CD4-positive, alpha-beta T cell treated with Interleukin-15 for 4 hours (primary cell): Measurements from ENCODE around the gene MAP3K7CL.

Experiments
- DNase-seq: peaks from one replicate; pipeline ENCODE4 v3.0.0-alpha.2; 2020; ENCODE audit warnings: low spot score

Gene MAP3K7CL, protein sequence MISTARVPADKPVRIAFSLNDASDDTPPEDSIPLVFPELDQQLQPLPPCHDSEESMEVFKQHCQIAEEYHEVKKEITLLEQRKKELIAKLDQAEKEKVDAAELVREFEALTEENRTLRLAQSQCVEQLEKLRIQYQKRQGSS

DNA sequence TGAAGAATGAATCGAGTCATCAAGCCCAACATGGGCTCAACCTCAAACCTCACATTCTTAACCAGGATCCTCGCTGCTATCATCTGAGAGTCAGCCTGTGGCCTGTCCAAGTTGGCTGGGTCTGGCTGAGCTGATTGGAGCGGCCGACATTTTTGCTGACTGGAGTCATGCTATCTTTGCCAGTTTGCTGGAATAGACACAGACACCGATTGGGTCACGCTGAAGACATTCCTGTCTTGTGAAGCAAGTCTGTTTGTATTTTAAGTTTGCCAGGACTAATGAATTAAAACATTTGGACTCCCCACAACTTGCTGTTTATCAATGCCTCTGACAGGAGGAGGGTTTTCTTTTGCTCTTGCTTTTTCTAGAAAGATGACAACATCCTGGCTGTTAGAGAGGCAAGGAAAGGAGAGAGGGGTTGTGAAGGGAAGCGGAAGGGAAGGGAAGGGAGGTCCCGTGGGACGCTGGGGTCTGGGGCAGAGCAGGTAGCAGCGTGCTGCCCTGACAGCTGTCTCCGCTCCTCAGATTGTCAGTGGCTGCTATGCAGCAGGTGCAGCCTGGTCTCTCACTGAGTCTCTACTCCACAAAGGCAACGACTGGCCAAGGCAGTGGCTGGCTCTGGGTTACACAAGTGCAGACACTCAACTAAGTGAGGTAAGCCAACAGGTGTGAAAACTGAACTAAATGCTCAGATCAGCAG, at the start of gene MAP3K7CL:
Gene MAP3K7CL, plus strand, starts transcription at position 375 of the 700 bp plus-strand sequence. CDS start 2,701 bp downstream, outside the sequence.
- DNase-seq = no peak

DNA sequence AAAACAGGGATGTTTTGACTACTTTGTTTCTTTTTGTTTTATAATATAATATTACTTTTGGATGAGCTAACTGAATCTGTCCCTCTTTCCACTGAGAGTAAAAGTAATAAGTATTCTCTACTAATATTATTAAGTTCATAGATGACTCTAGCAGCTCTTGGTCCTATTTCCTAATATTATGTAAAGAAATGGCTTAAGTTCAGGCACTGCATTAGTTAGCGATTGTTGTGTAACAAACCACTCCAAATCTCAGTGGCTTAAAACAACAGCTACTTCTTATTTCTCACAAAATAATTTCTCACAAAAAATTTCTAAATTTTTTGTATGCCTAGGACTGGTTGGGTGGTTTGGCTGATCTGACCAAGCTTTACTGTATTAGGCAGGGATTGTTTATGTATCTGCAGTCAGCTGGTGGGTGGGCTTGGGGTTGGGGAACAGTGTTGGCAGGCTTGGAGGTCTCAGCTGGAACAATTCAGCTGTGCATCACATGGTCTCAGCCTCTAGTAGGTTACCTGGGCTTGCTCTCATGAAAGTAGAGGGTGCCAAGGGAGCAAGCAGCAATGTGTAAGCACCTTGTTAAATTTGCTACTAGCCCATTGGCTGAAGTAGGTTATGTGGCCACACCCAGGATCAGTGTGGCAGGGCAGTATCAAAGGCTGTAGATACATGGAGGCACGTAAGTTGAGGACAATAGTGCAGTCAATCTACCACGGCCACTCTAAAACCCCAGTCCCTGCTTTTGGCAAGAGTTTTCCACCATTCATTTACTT, 48.2 kb upstream of the MAP3K7CL start:
- DNase-seq = no peak

DNA sequence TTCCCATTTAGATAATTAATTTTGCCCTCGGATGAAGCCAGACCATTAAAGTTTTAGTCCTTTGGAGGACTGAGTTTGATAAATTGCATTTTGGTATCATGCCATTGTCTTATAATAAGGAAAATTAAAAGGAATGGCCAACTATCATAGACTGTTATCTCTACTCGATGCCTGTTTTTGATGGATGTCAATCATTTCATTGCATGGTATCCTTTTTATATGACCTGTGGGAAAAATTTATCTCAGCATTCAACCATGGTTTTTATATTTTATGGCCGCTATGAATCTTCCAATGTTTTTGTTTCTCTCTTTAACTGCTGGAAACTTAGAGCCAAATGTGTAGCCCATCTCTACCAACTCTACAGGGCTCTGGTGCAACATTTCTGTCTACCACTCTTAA, 47.1 kb upstream of the MAP3K7CL start:
- DNase-seq = no peak

DNA sequence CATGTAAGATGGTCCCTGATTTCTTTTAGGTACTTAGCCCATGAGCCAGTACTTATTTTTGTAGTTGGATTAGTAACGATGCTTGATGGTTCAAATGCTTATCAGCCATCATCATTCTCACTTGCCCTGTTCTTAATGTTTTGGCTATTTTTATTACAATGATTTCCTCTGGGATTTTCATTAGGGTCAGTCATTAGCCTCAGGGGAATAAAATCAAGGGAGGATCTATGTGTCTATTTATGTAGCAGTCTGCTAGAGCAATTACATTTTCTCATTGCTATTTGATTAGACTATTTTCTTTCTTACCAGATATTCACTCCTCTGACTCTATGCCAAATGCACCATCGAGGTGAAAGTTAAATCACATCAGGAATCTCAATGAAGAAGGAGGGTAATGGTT, 46.1 kb upstream of the MAP3K7CL start:
- no peak for DNase-seq

DNA sequence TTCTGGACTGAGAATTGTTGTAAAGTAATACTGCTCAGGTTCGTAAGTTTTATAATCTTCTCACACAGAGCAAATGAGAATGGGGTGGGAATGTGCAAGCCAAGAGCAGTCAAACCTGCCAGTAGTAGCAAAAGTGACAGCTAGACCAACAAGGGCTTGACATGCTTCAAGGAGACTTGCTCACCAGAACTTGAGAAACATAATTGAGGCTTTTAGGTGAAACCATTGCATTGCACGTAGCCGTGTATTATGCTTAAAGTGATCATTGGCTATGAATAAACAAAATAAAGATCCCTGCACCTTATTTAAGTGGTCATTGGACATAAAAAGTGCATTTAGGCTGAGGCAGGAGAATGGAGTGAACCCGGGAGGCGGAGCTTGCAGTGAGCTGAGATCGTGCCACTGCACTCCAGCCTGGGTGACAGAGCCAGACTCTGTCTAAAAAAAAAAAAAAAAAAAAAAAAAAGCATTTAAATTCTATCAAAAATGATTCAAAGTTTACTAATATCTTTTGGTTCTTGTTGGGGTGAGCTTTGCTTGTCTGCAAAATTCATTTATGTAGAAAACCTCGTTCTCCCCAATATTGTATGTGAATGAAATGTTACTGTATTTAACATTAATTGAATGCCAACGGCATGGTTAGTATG, 45.2 kb upstream of the MAP3K7CL start:
- no peak for DNase-seq

DNA sequence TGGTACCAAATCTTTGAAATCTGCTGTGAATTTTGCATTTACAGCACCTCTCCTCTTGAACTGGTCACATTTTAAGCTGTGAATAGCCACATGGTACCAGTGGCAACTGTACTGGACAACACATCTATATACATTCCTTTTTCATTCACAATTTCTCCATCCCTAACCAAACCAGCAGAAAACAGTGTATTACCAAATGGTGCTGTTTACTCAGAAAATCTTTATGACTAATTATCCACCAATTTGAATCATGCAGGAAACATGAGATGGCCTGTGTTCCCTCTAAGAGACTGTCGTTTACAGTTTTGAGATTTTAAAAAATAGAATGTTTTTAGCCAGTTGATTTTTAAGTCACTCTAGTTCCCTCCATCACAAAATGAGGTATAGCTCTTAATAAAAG, 39.4 kb upstream of the MAP3K7CL start:
- no peak for DNase-seq

DNA sequence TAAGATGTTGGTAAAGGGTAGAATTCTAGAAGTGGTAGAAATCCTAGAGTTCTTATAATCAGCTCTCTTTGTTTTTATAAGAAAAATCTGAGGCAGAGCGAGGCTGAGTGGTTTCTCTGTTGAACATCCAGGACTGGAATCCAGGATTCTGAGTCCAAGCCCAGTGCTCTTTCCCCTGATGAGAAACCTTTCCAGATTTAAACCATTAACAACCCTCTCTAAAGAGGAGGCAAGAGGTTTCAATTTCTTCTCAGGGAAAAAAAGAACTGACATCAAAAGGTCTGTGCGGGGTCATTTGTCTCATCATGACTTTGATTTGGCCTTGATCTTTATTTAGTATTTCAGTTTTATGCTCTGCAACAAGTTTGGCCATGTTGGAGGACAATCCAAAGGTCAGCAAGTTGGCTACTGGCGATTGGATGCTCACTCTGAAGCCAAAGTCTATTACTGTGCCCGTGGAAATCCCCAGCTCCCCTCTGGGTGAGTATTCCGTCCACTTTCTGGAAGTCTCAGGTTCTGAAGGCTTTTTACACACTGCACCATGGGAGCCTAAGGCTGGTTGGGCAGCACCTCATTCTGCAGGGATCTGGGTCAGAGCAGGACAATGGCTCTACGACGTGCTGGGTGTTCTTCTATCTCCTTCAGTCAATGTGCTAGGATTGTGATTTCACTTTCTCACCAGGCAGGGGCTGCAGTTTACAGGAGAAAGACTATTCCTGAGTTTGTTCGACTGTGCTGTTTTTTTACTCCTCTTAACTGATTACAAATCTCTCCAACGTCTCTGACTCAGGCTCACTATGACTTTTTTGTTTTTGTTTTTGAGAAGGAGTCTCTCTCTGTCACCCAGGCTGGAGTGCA, 38.1 kb upstream of the MAP3K7CL start:
- no peak for DNase-seq

DNA sequence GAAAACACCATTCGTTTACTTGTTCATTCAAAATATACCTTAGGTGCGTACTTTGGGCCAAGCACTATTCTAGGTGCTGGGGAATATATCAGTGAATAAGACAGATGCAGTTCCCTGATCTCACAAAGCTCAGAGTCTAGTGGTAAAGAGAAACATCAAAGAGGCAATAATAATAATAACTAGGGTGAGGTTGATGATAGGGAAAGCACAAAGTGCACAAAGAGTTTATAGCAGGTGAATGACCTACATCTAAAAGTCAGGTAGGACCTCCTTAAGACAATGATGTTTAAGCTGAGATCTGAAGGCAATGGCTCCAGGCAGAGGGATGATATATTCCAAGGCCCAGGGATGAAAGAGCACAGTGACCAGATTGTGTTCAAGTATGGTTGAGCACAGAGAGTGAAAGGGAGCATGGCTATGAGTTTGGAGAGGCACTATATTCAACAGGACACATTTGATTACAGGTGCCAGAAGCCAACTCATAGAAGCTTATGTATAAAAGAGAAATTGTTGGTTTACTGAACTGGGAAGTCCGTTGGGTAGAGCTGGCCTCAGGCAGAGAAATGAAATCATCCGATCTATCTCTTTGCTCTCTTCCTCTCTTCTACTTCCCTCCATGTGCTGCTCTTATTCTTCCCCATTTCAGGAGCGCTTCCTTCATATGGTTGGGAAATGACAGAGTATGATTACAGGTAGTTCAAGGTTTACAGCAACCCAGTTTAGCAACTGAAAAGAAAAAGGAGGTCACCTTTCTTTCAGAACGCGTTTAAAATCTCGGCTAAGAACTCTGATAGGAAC, 34.0 kb upstream of the MAP3K7CL start:
- no peak for DNase-seq

DNA sequence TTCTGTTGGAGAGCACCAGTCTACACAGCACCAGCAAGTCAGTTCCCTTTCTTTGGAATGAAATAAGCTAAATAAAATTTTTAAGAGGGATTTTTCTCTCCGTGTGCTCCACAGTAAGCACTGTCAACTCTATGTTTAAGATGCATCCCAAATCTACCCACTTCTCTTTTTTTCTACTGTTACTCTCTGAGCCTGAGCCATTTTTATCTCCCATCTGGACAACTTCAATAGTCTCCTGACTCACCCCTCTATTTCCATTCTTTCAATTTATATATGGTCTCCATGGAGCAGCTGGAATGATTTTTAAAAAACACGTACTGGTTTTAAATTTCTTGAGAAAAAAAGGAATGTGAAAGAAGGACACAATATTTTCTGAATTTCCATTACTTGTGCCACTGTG, 32.3 kb upstream of the MAP3K7CL start:
- no peak for DNase-seq

DNA sequence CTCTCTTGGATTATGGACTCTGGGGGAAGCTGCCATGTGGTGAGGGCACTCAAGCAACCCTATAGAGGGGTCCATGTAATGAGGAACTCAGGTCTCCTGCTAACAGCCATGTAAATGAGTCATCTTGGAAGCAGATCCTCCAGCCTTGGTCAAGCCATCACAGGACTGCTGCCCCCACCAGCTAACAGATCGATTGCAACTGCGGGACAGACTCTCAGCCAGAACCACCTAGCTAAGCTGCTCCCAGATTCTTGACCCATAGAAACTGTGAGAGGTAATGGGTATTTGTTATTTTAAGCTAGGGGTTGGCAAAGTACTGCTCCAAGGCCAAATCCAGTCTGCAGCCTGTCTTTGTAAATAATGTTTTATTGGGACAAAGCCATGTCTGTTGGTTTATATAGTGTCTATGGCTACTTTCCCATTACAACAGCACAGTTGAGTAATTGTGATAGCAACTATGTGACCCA, 27.6 kb upstream of the MAP3K7CL start:
- DNase-seq = no peak

DNA sequence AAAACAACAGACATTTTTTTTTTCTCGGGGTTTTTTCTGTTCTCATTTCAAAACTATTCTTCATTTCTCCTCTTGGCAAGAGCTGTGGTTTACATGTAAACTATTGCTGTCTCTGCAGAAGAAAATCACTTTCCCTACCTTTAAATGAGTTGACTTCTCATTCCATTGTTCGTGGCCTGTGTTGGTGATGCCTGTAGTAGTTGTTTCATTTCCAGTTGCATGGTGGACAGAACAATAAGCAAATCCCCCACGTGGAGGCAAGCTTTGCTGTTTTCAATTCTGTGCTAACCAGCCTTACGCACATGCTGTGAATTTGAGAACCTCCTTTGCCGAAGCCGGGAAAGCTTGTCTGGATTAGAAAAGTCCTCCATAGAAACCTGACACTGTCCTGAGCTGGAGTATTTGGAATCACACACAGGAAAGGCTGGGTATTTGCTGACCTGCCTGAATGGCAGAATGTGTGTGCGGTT, 26.2 kb upstream of the MAP3K7CL start:
- DNase-seq = no peak

DNA sequence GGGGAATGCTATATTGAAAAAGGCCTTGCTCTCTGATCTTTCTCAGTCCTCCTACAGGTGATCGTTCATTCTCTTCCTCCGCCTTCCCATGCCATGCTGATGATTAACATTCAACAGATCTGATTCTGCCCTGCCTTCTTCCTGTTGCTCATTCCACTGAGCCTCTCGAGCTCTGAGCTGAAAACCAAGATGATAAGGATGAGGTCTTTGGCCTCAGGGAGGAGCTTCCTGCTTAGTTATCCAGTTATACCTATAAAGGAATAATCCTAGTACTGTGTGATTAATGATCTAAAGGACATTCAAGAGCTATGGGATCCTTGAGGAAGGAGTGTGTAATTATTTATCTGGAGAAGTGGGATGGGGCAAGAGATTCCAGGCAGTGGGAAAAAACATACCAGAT, 25.2 kb upstream of the MAP3K7CL start:
- DNase-seq = no peak

DNA sequence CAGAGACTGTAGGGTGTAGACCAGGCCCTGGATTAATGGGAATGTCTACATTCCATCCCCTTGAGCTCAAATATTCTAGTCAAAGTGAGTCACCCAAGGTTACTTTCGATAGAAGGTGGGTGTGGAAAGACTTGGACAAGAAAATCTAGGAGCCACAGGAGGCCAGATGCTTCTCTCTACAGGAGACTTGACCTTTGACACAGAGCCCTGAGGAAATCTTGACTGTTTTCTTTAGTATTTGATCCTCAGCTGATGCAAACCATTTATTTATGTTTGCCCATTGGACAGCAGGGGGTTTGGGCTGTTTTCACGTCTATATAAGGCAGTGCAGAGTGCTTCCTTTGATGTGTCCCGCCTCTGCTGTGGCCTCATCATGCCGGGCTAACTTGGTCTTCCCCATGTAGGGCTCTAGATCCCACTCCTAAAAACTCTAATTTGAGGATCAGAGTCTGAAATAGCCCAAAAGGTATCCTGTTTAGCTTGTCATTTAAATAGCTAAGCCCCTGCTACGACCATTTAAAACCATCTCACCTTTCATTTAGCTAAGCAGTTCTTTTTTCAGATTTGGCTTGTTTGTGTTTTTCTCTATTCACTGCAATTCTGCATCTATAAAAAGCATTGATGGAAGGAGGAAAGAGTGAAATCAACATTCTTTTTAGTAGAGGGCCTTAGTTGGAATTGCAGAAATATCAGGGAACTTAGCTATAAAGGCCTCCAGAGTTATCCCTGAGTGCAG, 15.5 kb upstream of the MAP3K7CL start:
- no peak for DNase-seq

DNA sequence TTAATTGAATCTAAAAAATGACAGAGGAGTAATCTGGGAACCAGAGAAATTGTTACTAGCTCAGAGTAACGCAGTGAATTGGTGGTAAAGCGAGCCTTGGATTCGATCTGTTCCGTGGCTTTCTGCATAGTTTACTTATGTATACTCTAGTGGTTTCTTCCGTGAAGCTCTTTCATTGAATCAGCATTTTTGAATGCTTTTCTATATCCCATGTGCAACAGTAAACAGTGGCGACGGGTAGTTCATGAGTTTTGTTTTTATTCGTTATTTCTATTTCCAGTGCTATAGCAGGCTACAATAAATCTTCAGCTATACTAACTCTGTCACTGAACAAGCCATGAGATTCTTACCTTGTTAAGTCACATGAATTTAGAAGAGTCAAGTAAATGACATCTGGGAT, 14.5 kb upstream of the MAP3K7CL start:
- no peak for DNase-seq

DNA sequence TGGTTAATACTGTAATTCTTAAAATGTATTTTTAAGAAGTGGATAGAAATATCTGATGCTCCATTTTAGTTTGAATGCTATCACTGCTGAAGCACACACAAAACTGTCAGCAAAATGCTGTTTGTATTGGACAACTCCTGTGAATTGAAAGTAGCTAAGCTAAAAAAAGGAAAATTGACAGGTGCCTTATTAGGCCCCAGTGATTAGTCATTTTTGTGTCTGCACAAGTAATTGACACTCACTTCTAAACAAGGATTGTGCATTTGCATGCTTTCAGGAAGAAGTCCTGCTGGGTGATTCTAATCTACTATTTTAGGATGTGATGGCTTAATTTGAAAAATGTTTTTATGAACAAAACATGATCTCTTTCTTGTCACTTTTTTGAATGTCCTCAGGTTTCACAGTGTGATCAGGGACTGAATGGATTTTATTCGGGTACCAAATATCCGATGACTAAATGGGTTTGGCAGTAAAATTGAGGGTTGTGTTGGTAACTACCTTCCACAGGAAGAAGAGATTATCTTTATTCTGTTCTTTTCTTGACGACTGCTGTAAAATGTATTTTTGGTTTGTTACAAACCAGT, 13.0 kb upstream of the MAP3K7CL start:
- no peak for DNase-seq

DNA sequence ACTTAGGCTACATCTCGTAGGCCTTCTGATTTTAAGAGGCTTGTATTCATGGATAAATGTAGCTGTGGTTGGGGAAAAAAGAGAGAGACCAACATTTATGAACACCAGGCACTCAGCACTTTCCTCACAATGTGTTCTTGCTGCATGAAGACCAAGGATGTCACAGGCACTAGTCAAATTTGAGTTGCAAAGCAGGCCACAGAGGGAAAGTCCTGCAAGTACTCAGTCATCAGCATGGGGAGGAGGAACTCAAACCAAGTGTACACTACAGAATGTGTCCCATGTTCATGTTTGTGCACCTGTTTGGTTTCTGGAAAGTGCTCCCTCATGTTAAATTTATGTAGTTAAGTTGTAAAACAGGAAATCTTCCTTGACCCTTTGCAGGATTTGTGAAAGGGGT, 8.7 kb upstream of the MAP3K7CL start:
- DNase-seq = no peak

DNA sequence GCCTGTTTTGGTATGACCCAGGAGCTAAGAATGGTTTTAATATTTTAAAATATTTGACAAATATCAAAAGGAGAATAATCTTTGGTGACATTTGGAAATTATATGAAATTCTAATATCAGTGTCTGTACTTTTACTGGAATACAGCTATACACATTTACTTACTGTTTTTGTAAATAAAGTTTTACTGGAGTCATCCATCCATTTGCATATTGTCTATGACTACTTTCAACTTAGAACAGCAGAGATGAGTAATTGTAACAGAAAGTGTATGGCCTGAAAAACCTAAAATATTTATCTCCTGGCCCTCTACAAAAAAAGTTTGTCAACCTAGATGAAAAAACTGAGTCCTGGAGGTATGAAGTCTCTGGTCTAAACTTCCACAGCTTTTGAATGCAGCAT, 5.8 kb upstream of the MAP3K7CL start:
- no peak for DNase-seq

DNA sequence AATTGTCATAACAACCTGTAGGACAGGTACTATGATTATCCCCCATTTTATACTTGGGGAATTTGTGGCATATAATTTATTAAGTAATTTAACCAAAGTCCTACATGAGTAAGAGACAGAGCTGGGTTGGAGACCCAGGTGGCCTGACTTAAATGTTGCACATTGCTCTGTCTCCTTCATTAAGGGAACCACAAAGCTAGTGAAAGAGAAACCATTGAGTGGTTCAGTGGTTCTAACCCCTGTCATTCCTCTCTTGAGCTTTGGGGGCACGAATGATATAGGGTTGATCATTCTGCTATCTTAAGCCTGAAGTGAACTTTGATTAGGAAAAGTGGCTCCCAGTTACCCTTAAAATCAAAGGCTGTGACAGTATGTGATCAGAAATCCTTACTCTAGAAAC, 5.3 kb upstream of the MAP3K7CL start:
- DNase-seq = no peak

DNA sequence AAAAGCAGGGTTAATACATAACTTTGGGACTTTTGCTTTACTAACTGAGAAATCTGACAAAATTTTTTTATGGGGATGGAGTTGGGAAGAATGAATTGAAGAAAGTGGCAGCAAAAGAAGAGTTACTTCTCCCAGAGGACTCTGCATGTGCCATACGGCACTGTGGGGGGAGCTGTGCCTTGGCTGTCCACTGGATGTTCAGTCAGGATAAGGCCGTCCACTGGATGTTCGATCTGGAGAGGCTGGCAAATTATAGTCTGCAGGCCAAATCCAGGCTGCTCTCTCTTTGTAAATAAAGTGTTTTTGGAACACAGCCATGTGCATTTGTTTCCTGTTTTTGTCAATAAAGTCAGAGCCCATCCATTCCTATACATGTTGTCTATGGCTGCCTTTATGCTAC, 4.5 kb upstream of the MAP3K7CL start:
- DNase-seq = no peak

DNA sequence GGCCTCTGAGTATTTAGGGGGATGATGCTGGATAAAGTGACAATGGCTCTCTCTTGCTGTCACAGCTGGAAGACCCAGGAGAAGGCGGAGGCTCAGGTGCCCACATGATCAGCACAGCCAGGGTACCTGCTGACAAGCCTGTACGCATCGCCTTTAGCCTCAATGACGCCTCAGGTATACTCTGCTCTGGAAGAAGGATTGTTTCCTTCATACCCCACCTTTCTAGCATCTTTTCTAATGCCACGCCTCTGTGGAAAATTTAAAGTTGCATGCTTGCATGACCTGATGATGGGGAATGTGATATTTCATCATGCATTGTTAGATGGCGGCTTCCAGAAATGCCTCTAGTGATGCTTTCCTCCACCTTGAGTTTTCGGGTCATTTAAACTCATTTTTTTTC, 2.8 kb downstream of the MAP3K7CL start:
- no peak for DNase-seq
